GM18505 (cell line): ENCODE results near the gene SORL1.

Experiments used
- ATAC-seq: cut with Tn5 transposase; IDR thresholded peaks from one replicate; pipeline ENCODE4 v1.9.1; 2021; ENCODE audit not compliant: unreplicated experiment
- POLR2A ChIP-seq: IDR thresholded peaks from 4 replicates; pipeline ENCODE4 v1.6.1; 2011; ENCODE audit warnings: borderline replicate concordance; ENCODE audit not compliant: insufficient read depth, insufficient read length; ENCODE audit errors: extremely low read depth

SORL1 gene

DNA sequence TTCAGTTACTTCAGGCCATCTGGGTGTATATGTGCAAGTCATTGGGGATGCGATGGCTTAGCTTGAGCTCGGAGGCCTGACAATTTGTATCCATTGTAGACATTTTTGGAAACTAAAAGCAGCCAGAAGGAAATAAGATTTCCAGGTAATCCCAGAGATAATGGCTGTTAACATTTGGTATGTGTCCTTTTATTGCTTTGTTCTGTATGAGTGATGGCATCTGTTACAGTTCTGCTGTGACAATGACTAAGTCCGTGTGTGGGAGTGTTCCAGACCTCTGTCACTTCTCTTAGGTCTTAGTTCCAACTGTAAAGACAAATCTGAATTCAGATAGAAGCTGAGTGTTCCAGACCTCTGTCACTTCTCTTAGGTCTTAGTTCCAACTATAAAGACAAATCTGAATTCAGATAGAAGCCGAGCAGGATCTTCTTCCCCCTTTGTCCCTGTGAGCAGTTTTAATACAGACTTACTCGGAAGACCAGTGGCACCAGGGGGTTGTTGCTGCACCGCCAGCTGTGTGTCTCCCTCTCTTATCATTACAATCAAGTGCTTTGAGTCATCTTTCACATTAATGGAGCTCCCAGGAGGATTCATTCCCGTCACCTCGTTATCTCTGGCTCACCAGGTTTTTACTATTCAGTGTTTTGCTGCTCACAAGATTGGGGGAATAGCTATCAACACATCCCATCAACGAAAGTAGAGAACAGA is 191.5 kb downstream of the SORL1 start:
- no peak for ATAC-seq
- no peak for TF ChIP-seq POLR2A

DNA sequence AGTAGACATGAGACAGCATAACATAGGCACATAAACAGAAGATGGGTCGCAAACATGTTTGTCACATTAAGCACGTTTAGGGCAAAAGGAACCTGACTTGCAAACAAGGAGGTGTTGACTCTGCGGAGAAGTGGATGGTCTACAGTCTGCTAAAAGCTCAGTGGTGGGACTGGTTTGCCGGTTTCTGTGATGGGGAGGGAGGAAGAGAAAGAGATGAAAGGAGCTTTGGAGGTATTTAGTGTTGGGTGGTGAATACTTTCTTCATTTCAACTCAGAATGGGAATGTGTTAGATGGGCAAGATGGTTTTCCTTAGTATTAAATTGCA is 192.0 kb downstream of the SORL1 start:
- ATAC-seq, result no peak
- TF ChIP-seq POLR2A, result no peak

GRCh38 chr11:121645001-121645400 is 192.9 kb downstream of the SORL1 start:
- TF ChIP-seq POLR2A, result no peak
- no peak for ATAC-seq

DNA sequence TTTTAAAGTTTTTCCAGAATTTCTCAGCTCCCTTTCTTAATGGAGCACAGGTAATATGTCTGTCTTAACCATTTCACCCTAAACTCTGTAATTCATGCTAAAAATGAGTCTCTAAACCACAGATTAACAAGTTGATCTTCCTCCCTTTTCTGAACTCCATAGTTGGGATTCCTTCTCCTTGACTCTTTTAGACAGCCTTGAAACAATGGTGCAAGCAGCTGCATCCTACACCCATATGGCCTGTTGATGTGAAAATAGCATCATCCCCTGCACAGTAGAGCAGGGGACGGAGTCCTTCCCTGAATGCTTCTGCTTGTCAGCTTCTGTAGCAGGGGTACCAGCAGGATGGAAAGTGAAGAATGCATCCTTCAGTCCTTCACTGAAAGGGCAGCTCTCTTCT is 193.5 kb downstream of the SORL1 start:
- no peak for ATAC-seq

GRCh38 chr11:121648306-121648705 is 196.2 kb downstream of the SORL1 start:
- no peak for TF ChIP-seq POLR2A
- no peak for ATAC-seq

More for the DNA sequence above, 193.5 kb downstream of the SORL1 start:
- no peak for TF ChIP-seq POLR2A

- ATAC-seq, result no peak
- no peak for TF ChIP-seq POLR2A
Measured at GRCh38 chr11:121649798-121650197, 197.7 kb downstream of the SORL1 start.

DNA sequence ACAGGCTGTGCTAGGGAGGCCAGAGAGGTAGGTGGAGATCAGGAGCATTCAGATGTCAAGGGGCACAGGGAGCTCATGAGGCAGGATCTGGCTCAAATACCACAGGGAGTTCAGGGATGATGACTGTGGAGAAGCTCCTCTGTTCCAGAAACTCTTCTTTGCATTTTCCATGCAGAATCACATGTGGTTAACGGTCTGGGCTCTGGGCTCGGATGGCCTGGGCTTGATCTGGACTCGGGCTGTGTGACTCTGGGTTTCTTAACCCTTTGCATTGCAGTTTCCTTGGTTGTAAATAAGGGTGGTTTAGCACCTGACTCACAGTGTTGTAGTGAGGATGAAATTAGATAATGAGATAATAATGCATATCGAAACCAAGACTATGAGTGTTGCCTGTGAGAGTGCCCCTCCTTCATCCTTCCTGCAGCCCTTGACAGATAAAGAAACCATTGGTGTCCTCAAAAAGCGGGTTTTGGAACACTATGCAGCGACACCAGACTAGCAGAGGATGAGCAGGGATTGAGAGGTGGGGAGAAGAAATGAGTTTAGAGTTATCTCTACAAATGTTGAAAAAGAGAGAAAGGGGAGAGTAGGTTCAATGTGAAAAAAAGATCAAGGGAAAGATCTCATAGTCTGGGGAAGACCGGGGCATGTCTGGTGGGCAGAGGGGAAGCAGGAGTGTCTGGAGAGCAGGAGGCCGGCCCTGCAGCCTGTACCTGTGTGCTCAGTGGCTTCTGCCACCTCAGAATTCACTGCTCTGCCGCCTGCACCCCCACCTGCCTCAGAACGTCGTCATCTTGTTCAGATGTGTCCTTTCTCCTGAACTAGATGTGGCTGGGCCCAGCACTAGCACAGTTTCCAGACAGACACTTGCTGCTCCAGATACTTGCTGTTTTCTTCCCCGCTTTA is 198.5 kb downstream of the SORL1 start:
- TF ChIP-seq POLR2A, result no peak
- ATAC-seq, result no peak

DNA sequence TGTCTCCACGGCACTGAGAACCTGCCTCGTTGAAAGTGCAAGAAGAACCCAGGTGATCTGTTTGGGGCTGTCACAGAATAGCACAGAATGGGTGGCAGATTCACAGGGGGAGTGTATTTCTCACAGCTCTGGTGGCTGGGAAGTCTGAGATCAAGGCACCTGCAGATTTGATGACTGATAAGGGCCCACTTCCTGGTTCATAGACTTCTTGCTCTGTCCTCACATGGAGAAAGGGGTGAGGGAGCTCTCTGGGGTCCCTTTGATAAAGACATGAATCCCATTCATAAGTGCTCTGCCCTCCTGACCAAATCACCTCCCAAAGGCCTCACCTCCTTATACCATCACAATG is 199.1 kb downstream of the SORL1 start:
- no peak for TF ChIP-seq POLR2A
- no peak for ATAC-seq

DNA sequence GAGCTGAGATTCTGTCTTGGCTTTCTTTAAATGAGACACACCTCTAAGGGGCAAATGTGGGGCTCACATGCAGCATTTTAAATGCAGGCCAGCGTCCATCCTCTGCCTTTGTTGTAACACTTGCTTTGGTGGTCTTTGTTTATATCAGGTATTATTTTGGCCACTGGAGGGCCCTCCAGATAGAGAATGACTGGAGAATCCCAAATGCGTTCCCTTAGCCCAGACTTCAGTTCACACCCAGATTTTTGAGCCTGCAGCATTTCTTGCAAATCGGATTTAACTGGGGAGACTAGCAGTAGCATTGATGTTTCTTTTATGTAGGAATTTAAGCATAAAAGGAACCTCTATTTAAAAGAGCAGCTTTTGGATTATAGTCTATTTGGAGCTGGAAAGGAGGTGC is 200.9 kb downstream of the SORL1 start:
- TF ChIP-seq POLR2A, result no peak
- no peak for ATAC-seq

DNA sequence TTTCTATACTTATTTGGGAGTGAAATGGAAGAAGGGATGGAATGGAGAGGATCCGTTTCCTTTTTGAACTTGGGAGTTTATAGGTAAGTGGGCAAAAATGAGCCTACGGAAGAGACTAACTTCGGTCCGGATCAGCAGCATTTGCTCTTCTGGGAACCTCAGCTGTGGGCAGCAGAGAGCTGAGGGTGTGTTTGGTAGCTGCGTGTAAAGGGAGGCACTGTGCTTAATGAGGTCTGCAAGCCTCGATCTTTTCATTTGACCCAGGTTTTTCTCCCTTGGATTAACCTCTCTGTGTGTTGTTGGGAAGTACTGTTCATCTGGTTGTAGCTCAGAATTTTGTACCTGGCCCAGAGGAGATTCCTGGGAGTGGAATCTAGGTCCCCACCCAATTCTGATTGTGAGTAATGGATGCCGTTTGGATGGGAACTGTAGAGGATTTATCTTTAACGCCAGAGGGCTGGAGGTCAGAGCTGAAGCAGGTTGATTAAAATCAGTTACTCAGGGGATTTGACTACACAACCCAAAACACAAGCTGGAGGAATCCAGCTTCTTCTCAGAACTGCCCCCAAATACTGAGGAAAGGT is 202.2 kb downstream of the SORL1 start:
- no peak for TF ChIP-seq POLR2A
- no peak for ATAC-seq

- no peak for ATAC-seq
- TF ChIP-seq POLR2A, result no peak
Measured at GRCh38 chr11:121654843-121655536, 202.9 kb downstream of the SORL1 start.

DNA sequence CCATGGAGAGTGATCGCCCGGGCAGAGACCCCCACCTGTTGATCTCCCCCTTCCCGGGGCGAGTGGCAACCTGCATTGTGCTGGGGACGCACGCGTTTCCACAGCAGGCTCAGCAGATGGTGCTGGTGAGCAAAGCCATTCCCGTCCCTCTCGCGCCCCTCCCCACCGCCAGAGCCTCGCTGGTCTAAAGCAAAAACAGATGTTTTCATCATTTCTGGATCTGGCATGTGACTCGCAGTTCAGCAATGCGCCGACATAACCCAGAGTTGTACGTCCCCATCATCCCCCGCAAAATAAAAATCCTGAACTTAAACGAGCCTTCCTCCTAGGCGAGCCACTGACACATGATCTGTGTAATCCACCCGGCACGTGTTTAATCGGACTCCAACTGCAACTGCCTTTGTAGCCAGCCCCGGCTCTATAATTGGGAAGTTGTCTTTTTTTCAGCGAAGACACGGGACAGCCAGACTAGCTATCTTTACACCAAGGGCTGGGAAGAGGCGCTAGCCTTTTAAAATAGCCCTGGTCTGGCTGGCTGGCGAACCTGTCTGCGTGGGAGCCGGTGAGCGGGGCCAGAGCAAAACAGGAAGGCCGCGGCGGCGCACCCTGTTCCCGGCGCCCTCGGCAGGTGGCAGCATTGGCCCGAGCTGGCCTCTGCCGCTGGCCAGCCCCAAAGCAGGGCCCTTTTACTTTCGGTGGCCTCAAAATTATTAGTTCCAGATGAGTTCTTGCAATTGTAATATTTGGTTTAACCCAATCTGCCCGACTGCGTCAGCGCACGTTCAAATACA is 203.6 kb downstream of the SORL1 start:
- ATAC-seq, result peak; percentile 92
- TF ChIP-seq POLR2A, result no peak
